Prostate gland (tissue), 2 donors: ENCODE results near the gene ACIN1. TPM values are rescaled to one million over a fixed set of nuclear protein-coding genes. Genes with fewer than 3 reads are reported as not detected.

Experiments used
- DNase-seq: peaks from one replicate; pipeline ENCODE4 v3.0.0-alpha.2; 2019; ENCODE audit warnings: low spot score
- H3K27ac ChIP-seq, 2 donors: fragments of 200-600 bp; sonication (generic); 2 replicates each; pipeline ENCODE4 v1.5.1; 2017 to 2019
- H3K27me3 ChIP-seq: fragments of 200-600 bp; sonication (generic); replicated peaks from 2 replicates; pipeline ENCODE4 v1.5.1; 2019; ENCODE audit not compliant: insufficient read depth
- H3K36me3 ChIP-seq, 2 donors: fragments of 200-600 bp; sonication (generic); 1 replicate in 1 of 2; 2 replicates in 1 of 2; pipeline versions ENCODE4 v1.5.1 to v1.8.1; 2017 to 2019
- H3K4me1 ChIP-seq: fragments of 200-600 bp; sonication (generic); replicated peaks from 2 replicates; pipeline ENCODE4 v1.5.1; 2019
- H3K4me3 ChIP-seq, 2 donors: fragments of 200-600 bp; sonication (generic); 2 replicates each; pipeline ENCODE4 v1.5.1; 2017 to 2019
- H3K9me3 ChIP-seq: fragments of 200-600 bp; sonication (generic); 2 replicates; pipeline ENCODE4 v1.5.1; 2017
- POLR2A ChIP-seq: fragments of 450-650 bp; IDR thresholded peaks from one replicate; pipeline ENCODE4 v1.6.1; 2016; ENCODE audit warnings: antibody characterized with exemption, mild to moderate bottlenecking
- POLR2AphosphoS5 ChIP-seq: sonication (generic); formaldehyde crosslinking; IDR thresholded peaks from one replicate; pipeline ENCODE4 v1.6.1; 2017; ENCODE audit warnings: antibody characterized with exemption
- WGBS: methylation state at CpG from one replicate; pipeline ENCODE4 v1.1.5; 2018; 5-methylcytosine and 5-hydroxymethylcytosine counted together
- intact Hi-C: fragments of 100-400 bp; cut with DNase I; formaldehyde crosslinking; loops from one replicate; pipeline ENCODE4 v1.14.2; 2022
- total RNA-seq, 2 donors: library from RNA; depleted of rRNA; stranded (reverse); fragments of >200 nt; gene quantifications; one replicate each; pipeline ENCODE4 v1.1.0, GENCODE V29; 2016
- TF ChIP-seq, protein P1 (sequence below), 4 experiments: fragments of 200-600 bp in 2 of 4; fragments of 450-650 bp in 2 of 4; sonication (generic) in 2 of 4; IDR thresholded peaks; 1 replicate in 3 of 4; 2 replicates in 1 of 4; pipeline ENCODE4 v1.5.1; 2016 to 2019; ENCODE audit warnings: antibody characterized with exemption in 4 of 4, mild to moderate bottlenecking in 2 of 4, moderate library complexity in 2 of 4

Gene ACIN1
- total RNA-seq, 2 donors from 2014 or later: 86.6 to 168 TPM

DNA sequence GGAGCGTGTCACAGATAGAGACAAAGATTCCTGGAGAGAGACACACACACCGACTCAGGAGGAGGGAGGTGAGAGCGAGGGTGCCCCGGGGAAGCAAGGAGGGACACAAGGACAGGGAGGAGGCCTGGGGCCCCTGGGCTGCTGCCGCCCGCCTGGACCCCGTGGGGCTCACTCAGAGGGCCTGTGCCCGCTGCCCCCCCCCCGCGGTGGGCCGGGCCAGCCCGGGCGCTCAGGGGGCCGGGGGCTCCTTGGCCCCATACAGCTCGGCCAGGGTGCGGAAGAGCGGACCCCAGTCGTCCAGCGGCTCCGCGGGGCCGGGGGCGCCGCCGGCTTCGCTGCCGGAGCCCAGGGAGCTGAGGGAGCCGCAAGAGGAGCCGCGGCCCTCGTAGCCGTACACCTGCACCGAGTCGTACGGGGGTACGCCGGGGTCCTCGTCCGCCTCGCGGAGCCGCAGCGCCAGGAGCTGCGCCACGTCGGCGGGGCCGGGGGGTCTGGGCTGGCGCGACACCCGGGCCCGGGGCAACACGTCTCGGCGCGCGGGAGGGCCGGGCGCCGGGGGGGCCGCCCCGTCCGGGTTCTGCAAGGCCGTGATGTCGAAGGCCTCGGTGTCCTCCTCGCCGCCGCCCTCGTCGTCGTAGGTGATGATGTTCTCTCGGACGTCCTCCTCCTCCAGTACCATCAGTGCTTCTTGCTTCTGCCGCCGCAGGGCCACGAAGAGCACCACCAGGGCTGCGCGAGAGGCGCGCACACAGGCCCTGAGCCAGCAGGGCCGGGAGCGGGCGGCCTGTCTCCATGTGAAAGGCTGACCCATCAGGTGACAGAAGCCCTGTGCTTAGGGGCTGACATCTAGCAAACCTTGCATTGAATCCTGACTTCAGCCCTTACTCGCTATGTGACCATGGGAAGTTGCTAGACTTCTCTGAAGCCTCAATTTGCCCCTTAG lies 46.9 kb downstream of the ACIN1 start:
- WGBS: 84% methylated on average over 84 of the region's 85 CpGs
- H3K27me3 ChIP-seq: no peaks in the 10 kb centered on the region
- no peaks in the 10 kb centered on the region for H3K9me3 ChIP-seq
- no peak overlapping the region for H3K4me3 ChIP-seq
- H3K36me3 ChIP-seq: no peaks in the 10 kb centered on the region
- H3K27ac ChIP-seq: no peak overlapping the region
- TF ChIP-seq POLR2A (no peak), POLR2AphosphoS5 (no peak)
- TF ChIP-seq, protein P1, sequence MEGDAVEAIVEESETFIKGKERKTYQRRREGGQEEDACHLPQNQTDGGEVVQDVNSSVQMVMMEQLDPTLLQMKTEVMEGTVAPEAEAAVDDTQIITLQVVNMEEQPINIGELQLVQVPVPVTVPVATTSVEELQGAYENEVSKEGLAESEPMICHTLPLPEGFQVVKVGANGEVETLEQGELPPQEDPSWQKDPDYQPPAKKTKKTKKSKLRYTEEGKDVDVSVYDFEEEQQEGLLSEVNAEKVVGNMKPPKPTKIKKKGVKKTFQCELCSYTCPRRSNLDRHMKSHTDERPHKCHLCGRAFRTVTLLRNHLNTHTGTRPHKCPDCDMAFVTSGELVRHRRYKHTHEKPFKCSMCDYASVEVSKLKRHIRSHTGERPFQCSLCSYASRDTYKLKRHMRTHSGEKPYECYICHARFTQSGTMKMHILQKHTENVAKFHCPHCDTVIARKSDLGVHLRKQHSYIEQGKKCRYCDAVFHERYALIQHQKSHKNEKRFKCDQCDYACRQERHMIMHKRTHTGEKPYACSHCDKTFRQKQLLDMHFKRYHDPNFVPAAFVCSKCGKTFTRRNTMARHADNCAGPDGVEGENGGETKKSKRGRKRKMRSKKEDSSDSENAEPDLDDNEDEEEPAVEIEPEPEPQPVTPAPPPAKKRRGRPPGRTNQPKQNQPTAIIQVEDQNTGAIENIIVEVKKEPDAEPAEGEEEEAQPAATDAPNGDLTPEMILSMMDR (IDR thresholded peaks at IDR 0.05): no peak
- intact Hi-C loops: no loop called here
- no peak for DNase-seq
- H3K4me1 ChIP-seq: no peaks in the 10 kb centered on the region

DNA sequence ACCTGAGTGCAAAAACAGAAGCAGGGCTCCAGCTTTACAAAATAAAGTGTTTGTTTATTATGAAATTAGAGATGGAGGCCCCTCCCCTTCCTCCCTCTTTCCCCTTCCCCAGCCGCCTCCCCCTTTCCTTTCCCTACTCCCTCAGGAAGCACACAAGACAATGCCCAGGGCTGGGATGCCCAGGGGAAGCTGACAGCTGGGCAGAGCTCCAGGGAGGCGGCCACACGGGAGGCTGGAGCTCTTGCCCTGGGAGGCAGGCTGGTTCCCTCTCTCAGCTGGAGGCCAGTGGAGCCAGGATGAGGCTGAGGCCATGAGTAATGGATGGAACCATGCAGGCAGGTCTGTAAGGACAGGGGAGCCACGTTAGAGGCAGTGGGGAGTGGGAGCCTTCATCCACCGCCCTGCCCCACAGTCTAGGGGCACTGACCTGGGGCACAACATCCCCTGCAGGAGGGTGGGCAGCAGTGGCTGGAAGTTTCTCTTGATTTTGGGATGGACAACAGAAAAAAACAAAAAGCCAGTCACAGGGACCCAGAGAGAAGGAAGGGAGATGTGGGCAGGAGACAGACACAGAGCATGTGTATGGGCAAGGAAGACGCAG lies 47.8 kb downstream of the ACIN1 start:
- no peaks in the 10 kb centered on the region for H3K36me3 ChIP-seq
- 63% methylated on average over 6 of the region's 6 CpGs for WGBS
- H3K27ac ChIP-seq: no peak overlapping the region
- no peaks in the 10 kb centered on the region for H3K9me3 ChIP-seq
- intact Hi-C loops: no loop called here
- DNase-seq: no peak
- no peak for TF ChIP-seq POLR2A
- TF ChIP-seq, protein P1 (IDR thresholded peaks at IDR 0.05): no peak
- TF ChIP-seq POLR2AphosphoS5: no peak
- no peaks in the 10 kb centered on the region for H3K27me3 ChIP-seq
- no peaks in the 10 kb centered on the region for H3K4me1 ChIP-seq
- H3K4me3 ChIP-seq: no peak overlapping the region

DNA sequence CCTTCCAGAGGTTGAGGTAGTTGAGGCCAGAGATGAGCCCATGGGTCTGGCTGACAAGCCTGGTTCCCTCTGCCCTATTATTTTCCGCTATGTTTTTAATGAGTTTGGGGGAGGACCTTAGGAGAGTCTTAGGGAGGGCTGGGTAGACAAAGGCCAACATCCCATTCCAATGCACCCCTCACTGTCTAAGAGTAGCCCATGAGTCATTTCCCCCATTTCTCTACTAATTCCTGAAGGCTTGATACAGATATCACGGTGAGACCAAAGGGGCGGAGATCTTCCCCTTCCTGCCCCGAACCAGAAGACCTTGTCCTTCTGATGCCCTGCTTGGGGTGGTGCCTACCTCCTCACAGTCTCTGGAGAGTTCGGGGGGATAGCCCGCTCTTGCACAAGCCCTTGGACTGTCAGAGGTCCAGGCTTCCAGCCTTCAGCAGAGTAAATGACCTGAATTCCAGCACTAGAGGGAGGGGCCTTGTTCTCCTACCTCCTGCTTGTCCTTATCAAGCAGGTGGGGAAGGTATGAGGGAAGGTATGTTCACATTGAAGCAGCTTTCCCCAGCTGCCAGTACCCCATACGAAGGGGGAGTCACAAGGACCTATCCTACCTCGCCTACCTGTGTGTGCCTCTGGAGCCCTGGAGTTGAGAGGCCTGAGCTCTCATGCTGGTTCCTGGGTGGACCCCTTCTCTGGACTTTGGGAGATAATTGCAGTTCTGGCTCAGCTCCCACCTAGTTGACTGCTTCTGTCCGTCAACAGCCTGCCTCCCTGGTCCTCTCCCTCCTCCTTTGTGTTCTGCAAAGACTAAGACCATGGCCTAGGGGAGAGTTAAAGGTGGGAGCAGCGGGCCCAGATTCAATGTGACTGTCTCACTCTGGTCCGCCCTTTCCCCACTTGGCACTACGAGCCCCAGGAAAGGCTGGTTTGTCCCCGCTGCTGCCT lies 49.2 kb downstream of the ACIN1 start:
- TF ChIP-seq, protein P1 (IDR thresholded peaks at IDR 0.05): no peak
- TF ChIP-seq POLR2AphosphoS5: no peak
- no peak for TF ChIP-seq POLR2A
- H3K9me3 ChIP-seq: no peaks in the 10 kb centered on the region

DNA sequence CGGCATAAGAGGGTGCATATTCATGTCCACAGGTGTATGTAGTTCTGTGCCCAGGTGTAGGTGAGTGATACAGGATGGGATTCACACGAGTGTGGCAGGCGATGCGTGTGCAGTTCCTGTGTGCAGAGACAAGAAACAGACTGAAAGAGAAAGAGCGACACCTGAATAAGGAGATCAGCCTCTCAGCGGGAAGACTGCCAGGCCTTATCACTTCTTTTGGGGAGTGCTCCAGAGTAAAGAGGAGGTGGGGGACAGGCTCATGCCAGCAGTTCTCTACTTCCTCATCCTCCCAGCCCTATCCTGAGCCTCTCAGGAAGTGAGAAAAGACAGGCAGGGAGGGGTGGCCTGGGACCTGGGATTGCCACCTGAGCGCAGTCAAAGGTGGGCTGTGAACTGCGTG lies 50.1 kb downstream of the ACIN1 start:
- intact Hi-C loops: no loop called here
- Histone ChIP-seq H3K36me3 (no peaks in the 10 kb centered on the region), H3K9me3 (no peaks in the 10 kb centered on the region), H3K4me1 (no peaks in the 10 kb centered on the region), H3K27me3 (no peaks in the 10 kb centered on the region), H3K4me3 (no peak overlapping the region), H3K27ac (no peak overlapping the region)
- DNase-seq: no peak
- 81% methylated on average over 8 of the region's 8 CpGs for WGBS
- TF ChIP-seq POLR2AphosphoS5: no peak
- TF ChIP-seq POLR2A: no peak
- TF ChIP-seq, protein P1 (IDR thresholded peaks at IDR 0.05): no peak

More for the DNA sequence above, 49.2 kb downstream of the ACIN1 start:
- 86% methylated on average over 13 of the region's 13 CpGs for WGBS
- H3K36me3 ChIP-seq: no peaks in the 10 kb centered on the region
- no peak for DNase-seq
- H3K4me1 ChIP-seq: no peaks in the 10 kb centered on the region
- intact Hi-C loops: no loop called here
- H3K27me3 ChIP-seq: no peaks in the 10 kb centered on the region
- H3K27ac ChIP-seq: no peak overlapping the region
- H3K4me3 ChIP-seq: no peak overlapping the region
